Left kidney (tissue), 2 donors: Measurements from ENCODE around the gene SLIT3. TPM values are rescaled to one million over a fixed set of nuclear protein-coding genes. Genes with fewer than 3 reads are reported as not detected.

Experiments
- DNase-seq: peaks from one replicate; pipeline ENCODE4 v3.0.0-alpha.2; 2013
- polyA plus RNA-seq: library from polyadenylated mRNA; unstranded; fragments of 120-200 nt; gene quantifications from one replicate; pipeline ENCODE4 v1.2.1, GENCODE V29; 2013; ENCODE audit not compliant: insufficient read length

Gene SLIT3
- polyA plus RNA-seq, 1 donor: 51.5 TPM

DNA sequence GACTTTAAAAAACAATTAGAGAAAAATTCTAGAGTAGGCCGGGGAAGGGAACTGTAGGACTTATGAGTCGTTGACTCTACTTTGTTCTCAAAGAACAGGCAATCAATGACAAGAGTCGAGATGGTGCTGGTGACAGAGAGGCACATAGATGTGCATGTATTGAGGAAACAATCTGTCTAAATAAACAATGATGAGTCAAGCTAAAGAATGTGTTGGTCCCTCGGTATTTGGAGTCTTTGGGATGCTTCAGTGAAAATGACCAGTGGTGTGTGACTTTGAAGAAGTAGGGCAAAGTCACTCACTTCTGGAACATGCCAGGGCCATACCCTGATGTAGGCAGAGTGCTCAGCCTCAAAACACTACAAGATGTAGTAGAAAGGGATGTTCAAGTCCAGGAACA lies 433.7 kb downstream of the SLIT3 start:
- DNase-seq: no peak

DNA sequence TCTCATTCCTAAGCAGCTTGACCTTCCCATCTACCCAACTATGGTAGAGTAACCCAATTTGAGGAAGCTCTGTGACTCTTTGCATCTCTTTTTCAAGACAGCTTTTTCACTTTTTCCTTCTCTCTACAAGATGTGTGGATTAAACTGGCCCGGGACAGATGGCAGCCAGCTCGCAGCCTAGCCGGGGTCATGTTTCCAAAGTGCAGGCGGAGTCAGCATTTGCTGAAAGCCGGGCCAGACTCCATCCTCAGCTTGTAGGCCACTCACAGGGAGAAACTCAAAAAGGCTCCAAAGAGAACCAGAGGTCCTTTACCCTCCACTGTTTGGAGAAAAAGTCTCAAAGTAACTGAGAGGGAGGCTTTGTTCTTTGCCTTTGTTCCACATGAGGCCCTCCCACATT lies 435.0 kb downstream of the SLIT3 start:
- no peak for DNase-seq

DNA sequence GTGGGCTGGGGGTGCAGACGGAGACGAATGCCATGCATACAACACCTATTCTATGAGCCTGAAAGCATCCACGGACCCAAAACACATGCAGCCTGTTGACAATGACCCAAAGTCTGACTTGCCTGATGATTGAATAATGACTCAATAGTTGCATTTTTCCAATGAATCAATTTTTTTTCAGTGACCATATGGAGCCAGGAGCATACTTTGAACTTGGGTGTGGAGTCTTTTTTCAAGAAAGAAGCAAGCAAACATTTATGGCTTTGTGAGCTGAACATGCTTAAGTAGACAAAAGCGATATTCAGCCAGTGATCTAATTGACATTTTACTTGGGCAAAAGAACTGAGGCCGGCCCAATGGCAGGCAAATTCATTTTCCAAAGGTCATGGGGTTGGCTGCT lies 437.9 kb downstream of the SLIT3 start:
- DNase-seq: no peak

DNA sequence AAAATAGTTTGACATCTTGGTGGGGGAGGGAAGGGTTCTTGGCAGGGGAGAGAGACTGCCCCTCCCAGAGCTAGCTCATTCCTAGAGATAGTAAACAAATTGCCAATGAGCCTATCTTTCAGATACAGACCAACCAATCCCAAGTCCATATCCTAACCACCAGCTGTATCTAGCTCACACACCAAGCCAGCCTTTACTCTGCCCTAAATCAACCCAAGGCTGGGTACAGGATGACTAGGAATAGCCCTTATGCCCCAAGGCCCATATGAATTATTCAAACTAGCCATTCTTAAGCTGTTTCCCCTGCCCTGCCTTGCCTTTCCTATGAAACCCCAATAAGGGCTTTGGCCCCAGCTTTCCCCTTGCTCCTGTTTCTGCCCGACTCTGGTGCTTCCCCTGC lies 440.4 kb downstream of the SLIT3 start:
- no peak for DNase-seq

DNA sequence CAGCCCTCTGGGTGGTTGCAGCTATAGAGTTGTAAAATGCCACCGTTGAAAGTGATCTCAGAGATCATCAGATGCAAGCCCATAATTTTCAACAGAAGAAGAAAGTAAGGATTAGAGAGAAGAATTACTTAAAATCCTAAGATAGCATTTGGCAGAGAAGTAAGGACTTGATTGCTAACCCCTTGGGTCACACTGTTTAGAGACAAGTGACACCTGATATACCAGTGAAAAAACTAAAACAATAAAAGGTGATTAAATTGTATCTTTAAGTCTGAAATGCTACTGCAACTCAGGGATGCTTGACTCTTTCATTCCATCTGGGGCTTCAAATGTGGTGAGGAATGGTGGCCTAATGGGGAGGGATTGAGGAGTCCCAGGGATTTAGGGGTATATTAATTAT lies 440.9 kb downstream of the SLIT3 start:
- DNase-seq: no peak

DNA sequence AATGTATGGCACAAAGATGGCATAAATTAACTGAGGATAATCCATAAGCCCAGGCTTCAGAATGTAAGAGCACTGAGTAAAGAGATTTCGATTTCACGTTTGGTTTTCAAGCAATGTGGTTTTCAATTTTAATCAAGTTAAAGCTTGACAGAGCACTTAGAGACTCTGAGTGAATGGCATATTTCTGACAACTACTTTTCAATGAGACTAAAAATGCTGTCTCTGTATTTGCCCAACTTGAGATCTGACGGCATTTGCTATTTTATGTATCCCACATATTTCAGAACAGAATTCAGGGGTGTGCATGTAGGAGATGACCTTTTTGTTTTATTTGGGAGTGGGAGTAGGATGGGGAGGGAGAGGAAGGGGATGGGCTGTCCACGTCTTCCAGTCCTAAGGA lies 441.5 kb downstream of the SLIT3 start:
- no peak for DNase-seq

DNA sequence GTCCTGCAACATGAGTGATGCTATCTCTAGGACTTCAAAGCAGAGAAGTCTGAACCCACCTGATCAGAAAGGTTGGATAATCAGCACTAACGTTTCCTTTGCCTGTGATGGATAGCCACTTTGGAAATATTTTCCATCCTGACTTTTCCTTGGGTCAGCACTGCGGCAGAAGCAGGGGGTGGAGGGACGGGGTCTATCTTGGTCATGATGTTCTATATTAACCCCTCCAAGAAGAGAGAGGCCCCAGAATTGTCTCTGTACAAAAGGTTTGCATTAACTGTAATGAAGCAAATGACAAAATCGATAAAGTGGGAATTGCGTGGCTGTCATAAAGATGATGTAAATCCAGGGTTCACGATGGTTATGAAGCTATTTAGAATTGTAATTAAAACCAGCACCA lies 441.9 kb downstream of the SLIT3 start:
- no peak for DNase-seq

DNA sequence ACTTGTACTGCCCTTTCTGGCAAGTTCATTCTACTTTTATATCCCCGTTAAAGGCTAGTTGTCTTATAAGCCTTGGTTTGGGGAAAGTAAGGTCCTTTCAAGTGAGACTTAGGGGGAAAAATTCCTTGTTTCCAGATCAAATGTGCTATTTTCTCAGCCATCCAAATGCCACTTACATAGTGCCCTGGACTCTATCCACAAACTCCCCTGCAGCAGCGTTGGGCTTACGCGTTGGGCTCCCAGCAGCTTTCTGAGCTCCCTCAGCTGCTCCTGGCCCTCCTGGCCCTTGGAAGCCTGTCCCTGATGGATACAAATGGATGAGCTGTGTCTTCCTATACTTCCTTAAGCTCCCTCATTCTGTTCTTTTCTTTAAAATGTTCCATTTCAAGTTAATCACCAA lies 442.6 kb downstream of the SLIT3 start:
- DNase-seq: no peak

DNA sequence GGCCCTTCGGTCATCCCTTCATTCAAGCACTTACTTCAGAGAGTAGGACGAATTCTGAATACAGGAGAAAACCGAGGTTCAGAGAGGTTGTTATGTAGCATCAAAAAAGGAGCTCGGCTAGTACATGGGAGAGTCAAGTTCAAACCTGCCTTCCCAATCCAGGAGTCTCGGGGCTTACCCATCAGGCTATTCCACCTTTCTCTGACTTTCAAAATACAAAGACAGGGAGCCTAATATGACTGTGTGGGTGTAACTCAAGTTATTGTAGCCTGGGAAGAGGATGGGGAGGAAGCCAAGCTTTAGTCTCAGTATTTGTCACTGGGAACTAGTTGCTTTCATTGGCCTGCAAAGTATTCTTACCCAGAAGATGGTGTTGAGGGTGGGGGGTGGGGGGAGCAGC lies 447.0 kb downstream of the SLIT3 start:
- no peak for DNase-seq

DNA sequence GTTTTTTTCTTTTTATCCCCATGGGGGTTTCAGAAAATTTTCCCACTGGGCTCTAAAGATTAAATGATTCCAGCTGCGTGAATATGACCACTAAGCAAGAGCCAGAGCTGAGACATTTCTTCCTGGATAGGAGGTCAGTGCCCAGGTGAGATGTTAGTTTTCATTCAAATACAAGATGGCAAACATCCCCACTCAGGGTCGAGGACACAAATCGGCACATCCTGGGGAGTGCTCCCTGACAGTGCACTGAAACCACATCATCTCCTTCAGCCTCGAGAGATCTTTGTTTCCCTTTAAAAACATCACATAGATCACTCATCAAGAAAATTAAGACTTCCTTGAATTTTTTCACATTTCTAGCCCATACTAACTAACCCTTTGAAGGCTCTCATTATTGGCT lies 448.6 kb downstream of the SLIT3 start:
- no peak for DNase-seq

DNA sequence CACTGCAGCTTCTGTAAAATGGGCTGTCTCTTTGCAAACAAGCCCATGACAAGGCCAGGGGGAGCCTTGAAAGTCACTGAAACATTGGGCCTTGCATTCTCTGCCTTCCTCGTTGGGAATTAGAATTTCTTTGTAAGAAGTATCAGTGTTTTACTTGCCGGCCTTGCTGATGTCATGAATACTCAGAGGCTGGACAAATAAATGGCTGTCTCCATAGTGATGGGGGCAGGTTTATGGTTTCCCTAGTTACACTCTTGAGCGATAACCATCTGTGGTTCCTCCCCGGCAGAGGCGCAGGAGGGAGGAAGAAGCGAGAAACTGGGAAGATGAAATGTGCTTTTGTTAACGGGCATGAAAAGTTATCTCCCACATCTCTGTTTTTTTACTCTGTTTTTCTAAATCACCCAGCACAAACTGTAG lies 449.0 kb downstream of the SLIT3 start:
- DNase-seq: peak; percentile 84

DNA sequence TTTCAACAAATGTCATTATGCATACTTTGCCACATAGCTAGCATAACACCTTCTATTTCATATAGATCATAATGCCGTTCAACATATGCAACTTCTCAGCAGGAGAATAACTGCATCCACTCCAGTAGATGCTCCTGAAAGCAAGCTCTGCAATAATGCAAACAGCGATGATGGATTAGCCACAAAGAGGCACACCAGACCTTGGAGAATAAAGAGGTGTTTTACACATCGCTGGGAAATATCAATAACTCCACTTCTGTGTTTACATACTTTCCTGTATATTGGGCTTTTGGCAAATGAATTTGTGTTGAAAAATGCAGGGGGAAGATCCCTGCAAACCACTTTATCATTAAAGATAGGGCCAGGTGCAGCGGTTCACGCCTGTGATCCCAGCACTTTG lies 450.3 kb downstream of the SLIT3 start:
- DNase-seq: no peak

DNA sequence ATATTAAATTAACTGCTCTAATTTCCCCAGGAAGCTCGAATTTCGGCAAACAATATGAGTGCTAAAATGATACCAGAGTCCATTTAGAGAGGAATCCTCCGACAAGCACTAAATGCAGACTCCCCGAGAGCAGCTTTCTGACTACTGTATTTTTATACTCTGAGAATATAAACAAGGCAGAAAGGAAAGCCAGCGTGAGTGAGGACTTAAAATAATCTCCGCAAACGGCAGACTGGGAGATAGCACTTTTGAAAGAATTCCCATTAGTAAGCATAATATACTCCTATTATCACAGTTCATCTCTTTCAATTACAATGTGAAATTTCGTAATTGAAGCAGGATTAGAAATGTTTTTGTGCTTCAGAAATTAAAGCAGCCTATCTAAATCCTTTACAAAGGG lies 452.4 kb downstream of the SLIT3 start:
- peak; percentile 25 for DNase-seq

DNA sequence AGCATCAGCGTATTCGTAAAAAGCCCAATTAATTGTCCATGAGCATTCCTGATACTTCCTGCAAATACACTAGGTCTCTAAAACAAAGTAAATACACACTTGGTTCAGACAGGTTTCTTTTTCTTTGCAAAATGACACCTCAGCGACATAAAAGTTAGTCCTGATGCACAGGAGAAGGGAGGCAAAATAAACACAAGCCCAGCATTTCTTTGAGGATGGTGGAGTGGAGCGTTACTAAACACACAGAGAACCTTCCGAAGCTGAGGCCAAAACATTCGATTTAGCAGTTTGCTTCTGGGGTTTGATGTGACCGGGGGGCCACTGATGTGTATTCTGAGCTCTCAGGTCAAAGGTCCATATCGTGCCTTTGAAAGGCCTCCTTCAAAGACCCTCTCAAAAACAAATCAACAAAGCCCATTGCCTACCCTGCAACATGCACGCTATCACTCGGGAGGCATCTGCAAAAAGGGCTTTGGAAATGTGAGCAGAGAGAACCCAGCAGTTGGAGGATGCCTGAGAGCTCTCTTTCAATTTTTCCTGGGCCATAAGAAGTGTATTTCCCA lies 453.3 kb downstream of the SLIT3 start:
- DNase-seq: peak; percentile 38

DNA sequence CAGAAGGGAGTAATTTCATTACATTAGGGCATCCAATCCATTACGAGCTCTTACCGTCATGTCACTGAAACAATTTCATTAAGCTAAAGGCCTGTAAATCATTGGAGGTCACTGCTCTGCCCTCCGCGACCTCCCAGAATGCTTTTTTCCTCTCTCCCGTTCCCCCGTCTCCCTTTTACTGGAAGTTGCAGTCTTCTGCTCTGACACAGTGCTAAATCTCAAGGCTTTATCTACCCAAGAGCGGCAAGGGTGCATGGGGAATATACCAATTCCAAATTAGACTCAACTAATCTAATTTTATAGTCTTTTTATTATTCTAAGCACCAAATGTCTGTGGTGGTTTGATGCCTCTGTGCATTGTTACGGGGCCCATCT lies 456.0 kb downstream of the SLIT3 start:
- peak; percentile 33 for DNase-seq

DNA sequence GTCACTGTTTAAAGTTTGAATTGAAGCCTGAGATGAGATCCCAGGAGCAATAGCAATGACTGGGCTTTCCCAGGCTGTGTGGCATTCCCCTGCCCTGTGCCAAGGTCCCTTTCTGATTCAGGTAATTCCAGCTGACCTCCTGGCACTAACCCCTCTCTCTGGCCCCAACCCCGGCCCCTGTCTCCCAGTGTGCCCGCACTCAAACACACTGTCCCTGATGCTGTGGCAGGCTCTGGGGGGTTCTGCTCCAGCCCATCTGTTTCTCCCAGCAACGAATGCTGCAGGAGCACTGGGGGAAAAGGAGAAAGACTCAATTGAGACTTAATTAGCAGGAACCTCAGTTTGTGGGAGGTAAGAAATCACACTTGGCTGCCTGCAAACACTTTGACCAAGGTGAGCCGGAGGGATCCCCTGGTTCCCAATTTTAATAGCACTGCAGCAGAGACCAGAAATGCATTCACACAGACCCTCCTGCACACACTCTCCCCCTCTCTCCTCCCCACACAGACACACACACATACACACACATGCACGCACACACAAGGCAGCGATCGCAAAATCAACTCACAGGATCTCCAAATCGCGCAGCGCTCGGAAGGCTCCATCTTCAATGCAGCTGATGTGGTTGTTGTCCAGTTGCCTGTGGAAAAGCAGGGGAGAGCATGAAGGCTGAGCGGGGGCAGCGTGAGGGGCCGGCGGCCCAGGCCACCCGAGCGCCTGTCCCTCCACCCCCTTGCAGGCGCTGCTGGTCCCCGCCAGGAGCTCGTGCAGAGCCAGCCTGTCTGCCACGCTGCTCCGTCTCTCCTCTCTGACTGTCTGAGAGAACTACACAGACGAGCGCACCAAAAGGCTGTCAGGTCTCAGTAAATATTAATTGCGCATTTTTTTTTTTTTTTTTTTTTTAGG lies 456.7 kb downstream of the SLIT3 start:
- DNase-seq: peak; percentile 34

DNA sequence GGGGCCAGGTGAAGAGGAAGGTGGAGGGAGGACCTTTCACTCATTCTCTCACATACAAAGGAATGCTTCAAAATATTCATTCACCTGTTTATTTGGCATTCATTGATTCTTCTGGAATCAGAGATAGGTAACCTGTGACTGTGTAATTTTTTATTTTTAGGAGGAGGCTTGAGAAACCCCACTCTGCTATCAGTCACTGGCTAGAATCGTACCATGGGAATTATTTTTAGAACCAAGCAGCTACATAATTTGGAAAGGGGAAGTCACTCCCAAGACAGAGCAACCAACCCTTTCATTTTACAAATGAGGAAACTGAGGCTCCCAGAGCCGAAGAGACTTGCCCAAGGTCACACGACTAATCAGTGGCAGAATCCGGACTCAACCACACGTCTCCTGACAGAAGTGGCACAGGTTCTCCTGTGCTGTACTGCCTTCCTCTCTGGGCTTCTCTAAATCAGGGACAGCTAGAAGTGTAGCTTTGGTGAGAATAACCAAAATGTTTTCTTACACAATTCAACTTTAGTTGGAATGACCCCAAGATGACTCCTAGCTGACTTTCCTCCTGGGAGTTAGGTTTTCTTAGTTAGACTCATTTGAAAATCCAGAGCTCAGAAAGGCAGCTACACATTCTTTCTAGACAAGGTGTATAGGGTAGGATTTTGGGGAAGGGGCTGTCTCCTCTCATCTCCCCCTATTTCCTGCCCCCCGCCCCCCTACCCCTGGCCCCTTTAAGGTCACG lies 457.5 kb downstream of the SLIT3 start:
- no peak for DNase-seq

DNA sequence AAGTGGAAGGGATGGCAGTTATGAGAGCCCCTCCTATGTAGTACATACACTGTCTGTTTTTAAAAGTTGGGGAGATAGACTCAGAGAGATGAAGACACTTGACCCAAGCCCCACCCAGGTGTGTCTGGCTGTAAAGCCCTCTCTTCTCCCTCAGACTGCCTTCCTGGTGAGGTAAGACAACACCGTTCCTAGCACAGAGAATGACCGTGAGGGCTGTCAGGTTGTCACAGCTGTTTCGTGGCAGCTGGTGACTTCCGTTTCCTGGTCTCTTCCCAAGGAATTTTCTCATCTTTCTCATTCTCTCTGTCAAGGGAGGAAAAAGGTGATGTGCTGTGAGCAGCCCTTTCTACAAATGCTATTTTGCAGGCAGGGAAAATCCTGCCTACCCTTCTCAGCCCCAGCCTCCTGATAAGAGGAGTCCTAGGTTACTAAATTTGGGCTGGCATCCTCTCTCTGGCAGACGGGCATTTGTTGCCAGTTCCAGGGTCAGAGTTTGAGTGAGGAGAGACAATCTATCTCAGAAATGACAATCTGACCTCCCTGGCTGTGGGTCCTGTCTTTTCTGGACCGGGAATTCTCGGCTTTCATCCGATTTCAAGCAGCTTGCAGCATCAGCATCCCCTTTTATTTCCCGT lies 458.3 kb downstream of the SLIT3 start:
- no peak for DNase-seq

DNA sequence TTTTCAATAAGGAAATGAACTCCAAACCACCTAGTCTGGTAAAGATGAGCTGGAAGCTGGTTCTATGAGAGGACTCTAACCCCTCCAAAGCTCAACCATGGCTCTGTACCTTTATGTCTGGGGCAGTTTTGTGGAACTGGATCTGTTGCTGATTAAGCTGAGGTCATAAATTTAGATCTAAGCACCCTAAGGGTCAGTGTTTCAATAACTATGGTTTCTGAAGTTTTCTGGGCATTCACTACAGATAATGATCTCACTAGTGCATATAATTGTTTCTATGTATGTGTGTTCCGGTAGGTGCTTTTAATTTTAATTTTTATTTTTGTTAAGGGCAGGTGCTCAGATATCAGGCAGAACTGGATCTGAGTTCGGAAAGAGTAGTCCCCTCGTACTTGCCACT lies 463.1 kb downstream of the SLIT3 start:
- DNase-seq: no peak

DNA sequence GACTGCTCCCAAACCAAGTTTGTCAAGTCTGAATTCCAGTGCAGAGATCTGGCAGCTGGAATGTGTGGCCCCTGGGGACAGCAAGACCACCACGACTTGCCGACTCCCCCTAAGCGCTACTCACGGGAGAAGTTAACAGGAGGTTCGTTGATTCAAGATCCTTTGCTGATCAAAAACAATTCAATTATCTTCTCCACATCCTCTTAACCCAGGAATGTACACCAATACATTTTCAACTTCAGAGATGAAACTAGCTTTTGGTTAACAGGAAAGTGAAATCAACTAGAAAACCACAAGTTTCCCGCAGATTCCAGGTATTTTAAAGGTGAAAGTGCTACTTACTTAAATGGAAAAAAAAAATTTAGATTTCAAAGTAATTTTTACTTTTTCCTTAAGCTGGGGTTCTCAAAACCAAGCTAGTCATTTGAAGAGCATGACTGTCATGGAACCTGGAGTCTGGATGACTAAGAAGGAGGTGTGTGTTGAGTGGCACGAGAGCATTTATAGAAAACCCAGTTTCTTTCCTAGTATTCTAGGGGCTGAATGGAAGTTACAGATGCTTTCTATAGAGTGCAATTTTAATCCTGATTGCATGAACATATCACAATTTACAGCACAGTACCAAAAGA lies 464.2 kb downstream of the SLIT3 start:
- no peak for DNase-seq

DNA sequence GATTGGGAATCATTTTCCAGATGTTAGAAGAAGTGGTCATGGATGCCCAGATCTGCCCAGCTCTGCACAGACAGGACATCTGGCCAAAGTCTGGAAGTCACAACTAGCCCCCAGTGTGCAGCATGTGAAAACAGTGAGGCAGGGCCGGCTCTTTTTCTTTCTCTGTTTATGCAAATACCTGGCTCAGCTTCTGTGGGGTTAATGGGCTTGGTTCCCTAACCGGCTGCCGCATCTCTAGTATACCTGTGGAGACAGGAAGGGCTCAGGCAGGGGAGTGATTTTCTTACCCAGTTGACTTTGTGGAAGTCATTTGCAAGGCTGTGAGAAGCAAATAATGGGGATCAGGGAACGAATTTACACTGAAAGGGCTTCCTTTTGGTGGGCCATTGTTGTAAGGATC lies 467.0 kb downstream of the SLIT3 start:
- DNase-seq: no peak

DNA sequence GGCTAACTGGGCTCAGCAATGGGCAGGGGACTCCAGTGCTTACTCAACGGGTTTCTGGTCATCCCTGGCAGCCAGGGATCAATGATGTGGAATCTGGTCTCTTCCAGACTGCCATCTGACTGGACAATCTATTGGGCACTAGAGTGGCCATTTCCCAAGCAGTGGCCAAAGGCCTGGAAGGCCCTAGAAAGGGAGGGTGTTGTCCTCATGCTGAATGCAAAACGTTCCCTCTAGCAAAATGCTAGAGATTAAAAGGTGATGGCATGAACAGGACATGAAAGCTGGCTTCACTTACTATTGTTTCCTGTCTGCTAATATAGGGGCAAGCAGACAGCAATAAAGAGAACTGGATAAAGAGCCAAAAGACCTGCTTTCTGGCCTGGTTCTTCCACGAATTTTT lies 467.6 kb downstream of the SLIT3 start:
- no peak for DNase-seq
